Gastroesophageal sphincter (tissue), 3 donors: Measurements from ENCODE around the gene SWAP70.

ENCODE experiments used
- CTCF ChIP-seq, 4 experiments: fragments of 200-600 bp in 2 of 4; fragments of 450-650 bp in 2 of 4; sonication (generic) in 1 of 4; IDR thresholded peaks; one replicate each; pipeline ENCODE4 v1.5.1; 2017 to 2019; ENCODE audit warnings: antibody characterized with exemption in 4 of 4, mild to moderate bottlenecking in 2 of 4, moderate library complexity in 2 of 4
- EP300 ChIP-seq: sonication (generic); formaldehyde crosslinking; IDR thresholded peaks from one replicate; pipeline ENCODE4 v1.6.1; 2017; ENCODE audit warnings: antibody characterized with exemption, mild to moderate bottlenecking
- POLR2A ChIP-seq, 2 donors: fragments of 450-650 bp; IDR thresholded peaks; one replicate each; pipeline ENCODE4 v1.6.1; 2017; ENCODE audit warnings: antibody characterized with exemption in 2 of 2, mild to moderate bottlenecking in 2 of 2, moderate library complexity in 1 of 2
- POLR2AphosphoS5 ChIP-seq: sonication (generic); formaldehyde crosslinking; IDR thresholded peaks from one replicate; pipeline ENCODE4 v1.6.1; 2017; ENCODE audit warnings: antibody characterized with exemption

DNA sequence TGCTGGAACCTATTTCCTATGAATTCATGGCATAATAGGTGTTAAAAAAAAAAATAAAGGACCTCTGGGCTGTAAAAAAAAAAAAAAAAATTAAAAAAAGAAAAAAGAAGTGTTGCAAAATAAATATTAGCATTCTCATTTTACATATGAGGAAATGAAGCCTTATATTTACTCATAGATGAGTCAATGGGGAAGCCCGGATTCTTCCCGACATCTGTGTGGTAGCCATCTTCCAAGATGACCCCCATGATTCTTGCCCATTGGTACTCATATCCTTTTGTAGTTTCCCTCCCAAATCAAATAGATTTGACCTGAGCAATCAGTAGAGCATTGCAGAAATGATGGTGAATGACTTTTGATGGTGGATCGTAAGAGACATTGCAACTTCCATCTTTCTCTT, 3.0 kb upstream of the SWAP70 start:
- no peak for TF ChIP-seq CTCF (IDR thresholded peaks at IDR 0.05)
- no peak for TF ChIP-seq POLR2A (IDR thresholded peaks at IDR 0.05)
- TF ChIP-seq POLR2AphosphoS5: no peak
- no peak for TF ChIP-seq EP300
